ENCODE measurements around the gene PWP2. TPM values are rescaled to one million over a fixed set of nuclear protein-coding genes. Genes with fewer than 3 reads are reported as not detected.

Gene PWP2
- polyA plus RNA-seq, 1 experiment = 20.5 TPM

DNA sequence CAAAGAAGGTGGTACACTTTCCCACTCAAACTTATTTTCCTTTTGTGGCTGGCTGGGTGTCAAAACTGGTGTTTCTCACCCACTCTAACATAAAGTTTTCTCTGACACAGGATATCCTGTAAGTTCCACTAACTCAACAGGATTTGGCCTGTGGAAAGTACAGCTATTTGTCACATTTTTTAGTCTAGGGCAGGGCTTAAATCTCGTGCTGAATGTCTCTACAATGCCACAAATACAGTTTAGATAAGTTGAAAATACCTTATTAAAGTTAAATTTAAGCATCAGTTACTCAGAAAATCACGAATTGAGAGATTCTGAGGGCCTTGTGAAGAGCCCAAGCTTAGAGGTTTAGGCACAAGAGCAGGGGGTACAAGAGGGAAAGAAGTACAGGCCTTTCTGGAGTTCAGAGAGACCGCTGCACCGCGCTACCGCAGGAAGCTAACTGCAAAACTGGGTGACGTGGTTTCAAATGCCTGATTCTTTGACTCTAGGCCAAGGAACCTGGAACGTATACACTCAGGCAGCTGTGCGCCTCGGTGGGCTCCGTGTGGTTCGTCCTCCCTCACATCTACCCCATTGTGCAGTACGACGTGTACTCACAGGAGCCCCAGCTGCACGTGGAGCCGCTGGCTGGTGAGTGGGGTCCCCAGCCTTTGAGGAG is 23.4 kb upstream of the PWP2 start:
- Histone ChIP-seq H3K36me3 (ENCODE audit: control insufficient read depth, insufficient read depth, low read length) (peaks cover 33% of the 10 kb centered on the region), H3K27me3 (ENCODE audit: control insufficient read depth, insufficient read depth, low read length) (no peaks in the 10 kb centered on the region), H3K4me3 (ENCODE audit: low read depth, low read length) (no peak overlapping the region)
- no peak for DNase-seq (ENCODE audit: low read depth)
- ChIA-PET CTCF (interaction anchor here (0.7 to 2.2 kb wide), 4 partner anchors 9 to 273 kb away, joined by 3 to 9 read pairs (median 4); no protein-coding TSS in a partner anchor), POLR2A (no interaction called here)
- TF ChIP-seq, protein P1, sequence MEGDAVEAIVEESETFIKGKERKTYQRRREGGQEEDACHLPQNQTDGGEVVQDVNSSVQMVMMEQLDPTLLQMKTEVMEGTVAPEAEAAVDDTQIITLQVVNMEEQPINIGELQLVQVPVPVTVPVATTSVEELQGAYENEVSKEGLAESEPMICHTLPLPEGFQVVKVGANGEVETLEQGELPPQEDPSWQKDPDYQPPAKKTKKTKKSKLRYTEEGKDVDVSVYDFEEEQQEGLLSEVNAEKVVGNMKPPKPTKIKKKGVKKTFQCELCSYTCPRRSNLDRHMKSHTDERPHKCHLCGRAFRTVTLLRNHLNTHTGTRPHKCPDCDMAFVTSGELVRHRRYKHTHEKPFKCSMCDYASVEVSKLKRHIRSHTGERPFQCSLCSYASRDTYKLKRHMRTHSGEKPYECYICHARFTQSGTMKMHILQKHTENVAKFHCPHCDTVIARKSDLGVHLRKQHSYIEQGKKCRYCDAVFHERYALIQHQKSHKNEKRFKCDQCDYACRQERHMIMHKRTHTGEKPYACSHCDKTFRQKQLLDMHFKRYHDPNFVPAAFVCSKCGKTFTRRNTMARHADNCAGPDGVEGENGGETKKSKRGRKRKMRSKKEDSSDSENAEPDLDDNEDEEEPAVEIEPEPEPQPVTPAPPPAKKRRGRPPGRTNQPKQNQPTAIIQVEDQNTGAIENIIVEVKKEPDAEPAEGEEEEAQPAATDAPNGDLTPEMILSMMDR (IDR thresholded peaks at IDR 0.05; ENCODE audit: insufficient read depth, low read depth, low read length) = no peak

GRCh38 chr21:44084496-44085241 is 22.5 kb upstream of the PWP2 start:
- DNase-seq (ENCODE audit: low read depth) = no peak
- peaks cover 34% of the 10 kb centered on the region for H3K36me3 ChIP-seq (ENCODE audit: control insufficient read depth, insufficient read depth, low read length)
- TF ChIP-seq, protein P1 (IDR thresholded peaks at IDR 0.05; ENCODE audit: insufficient read depth, low read depth, low read length) = no peak
- ChIA-PET CTCF (interaction anchor here (0.7 to 2.2 kb wide), 5 partner anchors 9 to 47 kb away, joined by 3 to 9 read pairs (median 3); no protein-coding TSS in a partner anchor), POLR2A (no interaction called here)
- no peak overlapping the region for H3K4me3 ChIP-seq (ENCODE audit: low read depth, low read length)
- H3K27me3 ChIP-seq (ENCODE audit: control insufficient read depth, insufficient read depth, low read length) = no peaks in the 10 kb centered on the region

GRCh38 chr21:44085491-44086321 is 21.5 kb upstream of the PWP2 start:
- POLR2A ChIA-PET = no interaction called here
- TF ChIP-seq, protein P1 (IDR thresholded peaks at IDR 0.05; ENCODE audit: insufficient read depth, low read depth, low read length) = no peak
- CTCF ChIA-PET = interaction anchor here (0.6 to 2.2 kb wide), 3 partner anchors 10 to 16 kb away, joined by 3 to 9 read pairs (median 3); no protein-coding TSS in a partner anchor
- H3K36me3 ChIP-seq (ENCODE audit: control insufficient read depth, insufficient read depth, low read length) = peaks cover 39% of the 10 kb centered on the region
- H3K27me3 ChIP-seq (ENCODE audit: control insufficient read depth, insufficient read depth, low read length) = no peaks in the 10 kb centered on the region
- no peak for DNase-seq (ENCODE audit: low read depth)
- H3K4me3 ChIP-seq (ENCODE audit: low read depth, low read length) = no peak overlapping the region

GRCh38 chr21:44086636-44087425 is 20.4 kb upstream of the PWP2 start:
- TF ChIP-seq, protein P1 (IDR thresholded peaks at IDR 0.05; ENCODE audit: insufficient read depth, low read depth, low read length) = no peak
- no peak for DNase-seq (ENCODE audit: low read depth)
- ChIA-PET CTCF (no interaction called here), POLR2A (no interaction called here)
- Histone ChIP-seq H3K36me3 (ENCODE audit: control insufficient read depth, insufficient read depth, low read length) (peaks cover 36% of the 10 kb centered on the region), H3K27me3 (ENCODE audit: control insufficient read depth, insufficient read depth, low read length) (no peaks in the 10 kb centered on the region), H3K4me3 (ENCODE audit: low read depth, low read length) (no peak overlapping the region)
